K562 (cell line): Measurements from ENCODE around the gene SLC39A3. TPM values are rescaled to one million over a fixed set of nuclear protein-coding genes. Genes with fewer than 3 reads are reported as not detected.

Experiments
- ARNT ChIP-seq, 2 experiments: fragments of 450-650 bp; IDR thresholded peaks; 2 replicates each; pipeline ENCODE4 v1.6.1; 2016; ENCODE audit warnings: mild to moderate bottlenecking in 1 of 2
- BHLHE40 ChIP-seq: IDR thresholded peaks from 2 replicates; pipeline ENCODE4 v1.6.1; 2011; ENCODE audit warnings: low read length, improper control_type of control experiment
- CBFA2T2 ChIP-seq: fragments of 450-650 bp; conservative IDR thresholded peaks from 2 replicates; pipeline ENCODE4 v1.6.1; 2017; ENCODE audit warnings: mild to moderate bottlenecking
- CBFA2T3 ChIP-seq: fragments of 450-650 bp; IDR thresholded peaks from 2 replicates; pipeline ENCODE4 v1.6.1; 2017
- EZH2 ChIP-seq: IDR thresholded peaks from 2 replicates; pipeline ENCODE4 v1.6.1; 2012; ENCODE audit warnings: low read depth, mild to moderate bottlenecking, inconsistent platforms, low read length, borderline replicate concordance
- HDAC8 ChIP-seq: fragments of 450-650 bp; IDR thresholded peaks from 2 replicates; pipeline ENCODE4 v1.6.1; 2016; ENCODE audit warnings: mild to moderate bottlenecking, missing genetic modification characterization, moderate library complexity, missing compliant biosample characterization
- HNRNPUL1 ChIP-seq: fragments of 200-400 bp; formaldehyde crosslinking; IDR thresholded peaks from 2 replicates; pipeline ENCODE4 v1.6.1; 2017; ENCODE audit warnings: low read length
- KAT2B ChIP-seq: IDR thresholded peaks from one replicate; pipeline ENCODE4 v1.6.1; 2012; ENCODE audit warnings: low read depth, mild to moderate bottlenecking, control low read depth, inconsistent platforms, low read length, moderate library complexity
- KDM4B ChIP-seq, 2 experiments: fragments of 450-650 bp in 1 of 2; sonication (generic) in 1 of 2; IDR thresholded peaks; 2 replicates each; pipeline ENCODE4 v1.6.1; 2016 to 2017; ENCODE audit warnings: borderline replicate concordance in 2 of 2, antibody characterized with exemption in 1 of 2, low read depth in 1 of 2, mild to moderate bottlenecking in 1 of 2
- LCOR ChIP-seq: sonication (generic); formaldehyde crosslinking; IDR thresholded peaks from 2 replicates; pipeline ENCODE4 v1.8.0; 2022; ENCODE audit warnings: mild to moderate bottlenecking, missing genetic modification reagents
- POLR3A ChIP-seq: IDR thresholded peaks from 2 replicates; pipeline ENCODE4 v1.6.1; 2011; ENCODE audit warnings: borderline replicate concordance, mild to moderate bottlenecking, moderate library complexity; ENCODE audit not compliant: insufficient read length, insufficient read depth; ENCODE audit errors: extremely low read depth
- RBM25 ChIP-seq: fragments of 200-400 bp; formaldehyde crosslinking; IDR thresholded peaks from 2 replicates; pipeline ENCODE4 v1.6.1; 2018; ENCODE audit warnings: low read length, low read depth, moderate library complexity; ENCODE audit not compliant: severe bottlenecking
- RHOXF2B ChIP-seq: fragments of 250-450 bp; sonication (Bioruptor Pico); conservative IDR thresholded peaks from 2 replicates; pipeline ENCODE4 v1.5.1; 2021
- SRSF1 ChIP-seq: fragments of 200-400 bp; formaldehyde crosslinking; IDR thresholded peaks from 2 replicates; pipeline ENCODE4 v1.6.1; 2017; ENCODE audit warnings: mild to moderate bottlenecking, low read depth, low read length, moderate library complexity
- TAF9B ChIP-seq: fragments of 450-650 bp; IDR thresholded peaks from 2 replicates; pipeline ENCODE4 v1.6.1; 2018; ENCODE audit warnings: mild to moderate bottlenecking; ENCODE audit not compliant: partially characterized antibody
- TSC22D4 ChIP-seq: fragments of 450-650 bp; IDR thresholded peaks from 2 replicates; pipeline ENCODE4 v1.6.1; 2016; ENCODE audit warnings: missing genetic modification characterization, missing biosample characterization, control low read depth
- ZEB2 ChIP-seq: fragments of 450-650 bp; IDR thresholded peaks from 2 replicates; pipeline ENCODE4 v1.6.1; 2016
- ZNF79 ChIP-seq: fragments of 250-450 bp; sonication (Bioruptor Pico); IDR thresholded peaks from 2 replicates; pipeline ENCODE4 v1.4.0; 2020; ENCODE audit warnings: low read depth, mild to moderate bottlenecking, moderate library complexity
- polyA plus RNA-seq, 8 experiments: library from polyadenylated mRNA; depleted of rRNA in 4 of 8; stranded (reverse) in 5 of 8; unstranded in 3 of 8; fragments of >200 nt; fragmentation: Nextera tagmentation in 2 of 8; fragmentation: Illumina TruSeq in 1 of 8; extraction: Ambion mirVana in 2 of 8; extraction: Trizol in 1 of 8; gene quantifications; 2 replicates each; pipeline versions ENCODE4 v1.2.1 to v1.2.3, GENCODE V29; 2011 to 2014; ENCODE audit warnings: inconsistent platforms in 1 of 8, missing spikeins in 1 of 8
- total RNA-seq, 7 experiments: library from RNA; depleted of rRNA in 6 of 7; stranded (reverse); fragments of >200 nt in 6 of 7; fragmentation: Illumina TruSeq in 2 of 7; extraction: Trizol in 2 of 7; gene quantifications; 2 replicates each; pipeline versions ENCODE4 v1.2.1 to v1.2.3, GENCODE V29; 2011 to 2021; ENCODE audit warnings: low replicate concordance in 1 of 7
- TF ChIP-seq, protein P1 (sequence below): fragments of 450-650 bp; formaldehyde crosslinking; IDR thresholded peaks from 2 replicates; pipeline ENCODE4 v1.4.0; 2020; ENCODE audit warnings: mild to moderate bottlenecking
- TF ChIP-seq, protein P2 (sequence below), 2 experiments: fragments of 450-650 bp in 1 of 2; sonication (generic) in 1 of 2; formaldehyde crosslinking; conservative IDR thresholded peaks; 2 replicates each; pipeline versions ENCODE4 v1.4.0 to v1.8.1; 2020 to 2022; ENCODE audit warnings: mild to moderate bottlenecking in 1 of 2, missing genetic modification reagents in 1 of 2
- TF ChIP-seq, protein P3 (sequence below): sonication (generic); formaldehyde crosslinking; IDR thresholded peaks from 2 replicates; pipeline ENCODE4 v1.4.0; 2020; ENCODE audit warnings: mild to moderate bottlenecking, missing genetic modification reagents
- TF ChIP-seq, protein P4 (sequence below), 2 experiments: fragments of 250-450 bp in 1 of 2; fragments of 450-650 bp in 1 of 2; sonication (Bioruptor Pico) in 1 of 2; IDR thresholded peaks; 2 replicates each; pipeline versions ENCODE4 v1.6.1 to v1.8.0; 2016 to 2021; ENCODE audit warnings: mild to moderate bottlenecking in 2 of 2, moderate library complexity in 2 of 2, missing compliant biosample characterization in 1 of 2, missing genetic modification characterization in 1 of 2

The SLC39A3 gene
- total and polyA plus RNA-seq, 9 of the 15 experiments (the other 6 are each of a cell fraction or from before 2014, with no cell fraction given): 2.3 to 215 (median 127) TPM

DNA sequence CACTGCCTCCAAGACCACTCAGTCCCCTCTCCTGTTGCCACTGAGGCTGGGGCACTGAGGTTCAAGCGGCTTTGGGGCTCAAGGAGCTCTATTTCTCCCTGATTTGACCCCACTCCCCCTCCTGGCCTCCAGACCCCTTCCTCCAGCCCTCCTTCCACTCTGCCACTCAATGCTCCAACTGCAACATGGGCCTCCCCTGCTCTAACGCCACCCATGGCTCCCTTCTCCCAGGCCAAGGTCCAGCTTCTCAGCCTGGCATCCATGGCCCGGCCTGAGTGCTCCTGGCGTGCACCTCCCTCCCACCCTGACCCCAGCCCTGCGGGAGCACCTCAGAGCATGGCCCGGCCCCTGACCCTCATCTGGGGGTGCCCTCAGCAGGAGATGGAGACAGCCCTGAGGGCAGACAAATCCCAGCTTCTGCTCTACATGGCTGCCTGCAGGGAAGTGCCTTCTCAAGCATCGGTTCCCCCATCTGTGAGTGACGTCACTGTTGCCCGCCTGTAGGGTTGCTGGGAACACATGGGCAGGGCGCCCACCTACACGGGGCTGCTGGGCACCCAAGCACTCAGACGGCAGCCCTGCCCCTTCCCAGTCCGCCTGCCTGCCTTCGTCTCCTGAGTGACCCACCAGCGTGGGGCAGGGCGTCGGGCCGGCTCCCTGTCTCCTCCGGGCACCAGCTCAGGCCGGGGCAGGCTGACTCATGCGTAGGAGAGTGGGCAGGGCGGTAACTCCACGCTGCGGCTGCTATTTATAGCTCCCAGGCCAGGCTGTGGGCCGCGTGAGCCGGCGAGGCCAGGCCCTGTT lies 17.1 kb downstream of the SLC39A3 start (continued):
- TF ChIP-seq, protein P1, sequence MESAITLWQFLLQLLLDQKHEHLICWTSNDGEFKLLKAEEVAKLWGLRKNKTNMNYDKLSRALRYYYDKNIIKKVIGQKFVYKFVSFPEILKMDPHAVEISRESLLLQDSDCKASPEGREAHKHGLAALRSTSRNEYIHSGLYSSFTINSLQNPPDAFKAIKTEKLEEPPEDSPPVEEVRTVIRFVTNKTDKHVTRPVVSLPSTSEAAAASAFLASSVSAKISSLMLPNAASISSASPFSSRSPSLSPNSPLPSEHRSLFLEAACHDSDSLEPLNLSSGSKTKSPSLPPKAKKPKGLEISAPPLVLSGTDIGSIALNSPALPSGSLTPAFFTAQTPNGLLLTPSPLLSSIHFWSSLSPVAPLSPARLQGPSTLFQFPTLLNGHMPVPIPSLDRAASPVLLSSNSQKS: no peak
- TF ChIP-seq CBFA2T3 (no peak), POLR3A (no peak), KDM4B (IDR thresholded peaks at IDR 0.05; ENCODE audit: borderline replicate concordance in 2 of 2, low read depth in 1 of 2) (no peak), SRSF1 (no peak), ARNT (IDR thresholded peaks at IDR 0.05) (no peak), CBFA2T2 (no peak), TSC22D4 (tag) (no peak), RHOXF2B (no peak), EZH2 (no peak), ZNF79 (CRISPR knock-in tag) (no peak), LCOR (CRISPR knock-in tag) (no peak; the same call in 1 of the 2 replicates), ZEB2 (no peak), HNRNPUL1 (no peak), RBM25 (peak; percentile 42), KAT2B (no peak), BHLHE40 (peak; percentile 74), HDAC8 (tag) (no peak), TAF9B (no peak)
- TF ChIP-seq, protein P2, sequence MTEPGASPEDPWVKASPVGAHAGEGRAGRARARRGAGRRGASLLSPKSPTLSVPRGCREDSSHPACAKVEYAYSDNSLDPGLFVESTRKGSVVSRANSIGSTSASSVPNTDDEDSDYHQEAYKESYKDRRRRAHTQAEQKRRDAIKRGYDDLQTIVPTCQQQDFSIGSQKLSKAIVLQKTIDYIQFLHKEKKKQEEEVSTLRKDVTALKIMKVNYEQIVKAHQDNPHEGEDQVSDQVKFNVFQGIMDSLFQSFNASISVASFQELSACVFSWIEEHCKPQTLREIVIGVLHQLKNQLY (CRISPR knock-in tag; conservative IDR thresholded peaks at IDR 0.05): no peak
- TF ChIP-seq, protein P3, sequence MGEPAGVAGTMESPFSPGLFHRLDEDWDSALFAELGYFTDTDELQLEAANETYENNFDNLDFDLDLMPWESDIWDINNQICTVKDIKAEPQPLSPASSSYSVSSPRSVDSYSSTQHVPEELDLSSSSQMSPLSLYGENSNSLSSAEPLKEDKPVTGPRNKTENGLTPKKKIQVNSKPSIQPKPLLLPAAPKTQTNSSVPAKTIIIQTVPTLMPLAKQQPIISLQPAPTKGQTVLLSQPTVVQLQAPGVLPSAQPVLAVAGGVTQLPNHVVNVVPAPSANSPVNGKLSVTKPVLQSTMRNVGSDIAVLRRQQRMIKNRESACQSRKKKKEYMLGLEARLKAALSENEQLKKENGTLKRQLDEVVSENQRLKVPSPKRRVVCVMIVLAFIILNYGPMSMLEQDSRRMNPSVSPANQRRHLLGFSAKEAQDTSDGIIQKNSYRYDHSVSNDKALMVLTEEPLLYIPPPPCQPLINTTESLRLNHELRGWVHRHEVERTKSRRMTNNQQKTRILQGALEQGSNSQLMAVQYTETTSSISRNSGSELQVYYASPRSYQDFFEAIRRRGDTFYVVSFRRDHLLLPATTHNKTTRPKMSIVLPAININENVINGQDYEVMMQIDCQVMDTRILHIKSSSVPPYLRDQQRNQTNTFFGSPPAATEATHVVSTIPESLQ: no peak
- TF ChIP-seq, protein P4, sequence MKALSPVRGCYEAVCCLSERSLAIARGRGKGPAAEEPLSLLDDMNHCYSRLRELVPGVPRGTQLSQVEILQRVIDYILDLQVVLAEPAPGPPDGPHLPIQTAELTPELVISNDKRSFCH (CRISPR knock-in tag; IDR thresholded peaks at IDR 0.05): no peak
- TF ChIP-seq, protein P4 (tag; IDR thresholded peaks at IDR 0.05): peak; percentile 49; the same call in 1 of the 2 replicates
